H54 (cell line): Measurements from ENCODE around the gene TEAD3.

ENCODE experiments used
- DNase-seq: peaks from one replicate; pipeline ENCODE4 v3.0.0; 2011; ENCODE audit warnings: low spot score, mixed read lengths; ENCODE audit not compliant: insufficient read length
- FAIRE-seq: peaks from 3 replicates; lab custom pipeline; 2011; peaks lifted over from hg19 to GRCh38; lab: Jason Lieb, UNC
- POLR2A ChIP-seq: IDR thresholded peaks from 2 replicates; pipeline ENCODE4 v1.6.1; 2011; ENCODE audit warnings: low read depth, mild to moderate bottlenecking, low read length

TEAD3 gene

DNA sequence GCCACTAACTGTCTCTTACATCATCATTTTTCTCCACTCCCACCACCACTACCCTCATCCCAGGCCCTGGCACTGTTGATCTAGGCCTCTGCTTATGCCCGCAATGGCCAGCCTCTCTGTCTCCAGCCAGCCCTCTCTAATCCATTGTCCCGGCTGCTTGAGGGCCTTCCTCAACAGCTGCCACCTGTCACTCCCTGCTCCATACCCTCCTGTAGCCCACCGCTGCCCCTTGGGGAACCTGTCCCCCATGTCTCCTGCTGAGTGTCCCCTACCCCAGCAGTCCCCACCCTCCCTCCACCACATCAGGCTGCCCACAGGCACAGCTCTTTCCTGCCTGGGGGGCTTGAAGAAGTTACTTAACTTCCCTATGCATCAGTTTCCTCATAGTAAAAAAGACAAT, 13.4 kb downstream of the TEAD3 start:
- no peak for TF ChIP-seq POLR2A
- no peak for DNase-seq
- no peak for FAIRE-seq

DNA sequence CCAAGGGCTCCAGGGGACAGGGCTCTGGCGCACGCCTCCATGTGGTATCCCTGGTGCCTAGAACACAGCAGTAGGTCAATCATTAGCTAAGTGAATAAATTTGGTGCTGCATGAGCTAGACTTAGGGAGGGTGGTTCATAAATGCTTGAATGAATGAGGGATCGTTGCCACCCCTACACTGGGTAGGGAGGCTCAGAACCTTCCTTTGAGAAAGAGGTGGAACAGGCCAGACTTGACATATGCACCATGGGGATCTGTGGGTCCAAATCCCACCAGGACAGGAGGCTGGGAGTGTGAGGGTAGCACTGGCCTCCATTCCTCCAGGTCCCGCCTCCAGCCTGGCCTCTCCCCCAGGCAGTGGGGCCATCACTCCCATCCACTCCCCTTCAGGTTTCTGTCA, 13.8 kb downstream of the TEAD3 start:
- FAIRE-seq (no peak), DNase-seq (no peak)
- TF ChIP-seq POLR2A = no peak

DNA sequence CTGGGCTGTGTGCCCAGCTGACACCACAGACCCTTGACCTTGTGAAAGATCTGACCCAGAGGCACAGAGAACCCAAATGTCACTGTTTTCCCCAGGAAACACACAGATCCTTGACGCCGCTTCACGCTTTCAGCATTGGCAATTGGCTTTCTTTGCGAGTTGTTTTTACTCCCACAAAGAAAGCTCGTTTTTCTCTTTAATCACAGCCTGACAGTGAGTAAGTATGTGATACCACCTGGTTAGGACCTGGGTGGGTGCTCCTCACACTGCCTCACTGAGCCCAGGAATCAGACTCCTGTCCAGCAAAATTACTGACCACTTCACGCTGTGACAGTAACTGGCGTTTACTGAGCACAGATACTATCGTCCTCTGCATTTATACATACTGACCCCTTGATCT, 15.7 kb downstream of the TEAD3 start:
- TF ChIP-seq POLR2A = no peak
- FAIRE-seq (no peak), DNase-seq (no peak)

DNA sequence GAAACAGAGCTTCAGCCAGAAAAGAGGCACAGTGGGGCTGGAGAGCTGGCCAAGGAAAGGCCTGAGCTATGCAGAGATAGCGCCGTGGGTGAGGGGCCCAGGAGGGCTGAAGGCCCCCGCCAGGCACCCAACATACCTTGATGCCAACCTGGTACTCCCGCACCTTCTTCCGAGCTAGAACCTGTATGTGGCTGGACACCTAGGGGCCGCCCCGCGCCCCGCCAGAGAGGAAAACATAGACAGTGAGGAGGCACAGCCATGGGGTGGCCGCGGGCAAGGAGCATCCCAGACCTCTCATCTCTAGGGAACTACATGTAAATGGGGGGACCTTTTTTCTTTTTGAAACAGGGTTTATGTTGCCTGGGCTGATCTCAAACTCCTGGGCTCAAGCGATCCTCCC, 16.7 kb downstream of the TEAD3 start:
- no peak for DNase-seq
- no peak for FAIRE-seq
- no peak for TF ChIP-seq POLR2A

DNA sequence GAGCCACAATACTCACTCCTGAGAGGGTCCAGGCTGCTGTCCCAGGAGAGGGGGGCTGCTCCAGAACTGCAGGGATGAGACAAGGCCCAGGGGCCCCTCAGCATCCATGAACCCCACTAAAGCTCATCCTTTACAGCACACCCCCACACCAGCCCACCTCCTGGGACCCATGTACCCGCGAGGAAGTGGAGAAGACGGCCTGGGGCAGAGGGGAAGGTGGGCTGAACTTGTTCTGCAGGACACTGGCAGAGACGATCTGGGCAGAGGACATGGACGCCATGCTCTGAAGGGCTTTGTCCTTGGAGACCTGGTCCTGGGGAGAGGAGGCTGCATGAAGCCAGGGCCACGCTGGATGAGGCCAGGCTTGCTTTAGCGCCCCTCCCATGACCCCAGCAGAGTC, 18.6 kb downstream of the TEAD3 start:
- no peak for FAIRE-seq
- no peak for DNase-seq
- no peak for TF ChIP-seq POLR2A

DNA sequence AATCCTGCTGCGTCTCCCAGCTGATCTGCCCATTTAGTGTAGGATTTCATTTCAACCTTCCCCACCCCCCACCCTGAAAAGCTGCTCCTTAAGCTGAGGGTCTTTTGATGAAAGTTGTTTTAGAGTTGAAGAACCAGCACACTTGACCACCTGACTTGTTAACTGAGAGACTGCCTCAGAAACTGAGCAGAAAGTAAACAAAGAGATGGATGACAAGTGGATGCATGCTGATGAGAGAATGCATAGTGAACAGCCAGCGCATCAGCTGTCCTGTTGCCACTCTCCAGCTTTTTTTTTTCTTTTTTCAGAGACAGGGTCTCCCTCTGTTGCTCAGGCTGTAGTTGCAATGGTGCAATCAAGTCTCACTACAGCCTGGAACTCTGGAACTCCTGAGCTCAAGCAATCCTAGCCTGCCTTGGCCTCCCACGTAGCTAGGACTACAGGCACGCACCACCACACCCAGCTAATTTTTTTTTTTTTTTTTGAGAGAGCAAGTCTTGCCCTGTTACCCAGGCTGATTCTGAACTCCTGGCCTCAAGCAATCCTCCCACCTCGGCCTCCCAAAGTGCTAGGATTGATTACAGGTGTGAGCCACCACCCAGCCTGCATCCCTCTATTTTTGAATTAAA, 19.2 kb downstream of the TEAD3 start:
- DNase-seq (no peak), FAIRE-seq (no peak)
- no peak for TF ChIP-seq POLR2A

DNA sequence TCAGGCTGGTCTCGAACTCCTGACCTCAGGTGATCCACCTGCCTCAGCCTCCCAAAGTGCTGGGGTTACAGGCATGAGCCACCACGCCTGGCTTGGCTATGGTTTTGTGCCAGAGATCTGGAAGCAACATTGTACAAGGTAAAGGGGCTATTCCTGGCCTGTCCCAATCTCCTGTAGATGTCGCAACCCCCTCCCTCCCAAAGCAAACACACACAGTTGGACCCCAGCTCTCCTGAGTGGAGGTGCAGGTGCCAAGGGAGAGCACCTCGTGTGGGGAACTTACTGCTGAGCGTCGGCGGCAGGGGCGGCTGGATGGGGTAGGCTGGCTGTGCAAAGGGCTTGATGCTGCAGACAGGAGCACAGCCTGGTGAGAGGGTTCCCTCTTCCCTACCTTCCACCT, 19.9 kb downstream of the TEAD3 start:
- DNase-seq = no peak
- no peak for FAIRE-seq
- no peak for TF ChIP-seq POLR2A

DNA sequence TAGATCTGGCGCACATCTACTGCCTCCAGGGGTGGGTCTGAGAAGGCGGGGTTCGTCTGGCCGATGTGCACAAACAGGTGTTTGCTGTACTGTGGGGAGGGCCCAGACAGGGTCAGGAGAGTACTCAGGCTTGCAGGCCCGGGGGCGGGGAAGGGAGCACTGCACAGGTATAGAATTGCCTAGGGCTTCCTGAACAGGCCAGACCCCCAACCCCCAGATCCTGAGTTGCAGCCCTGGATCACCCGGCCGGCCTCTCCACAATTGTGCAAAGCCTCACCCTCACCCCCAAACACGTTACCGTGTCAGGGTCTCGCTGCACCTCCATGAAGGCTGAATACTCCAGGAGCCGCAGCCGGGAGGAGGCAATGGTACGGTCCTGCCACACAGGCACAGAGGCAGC, 20.9 kb downstream of the TEAD3 start:
- TF ChIP-seq POLR2A = no peak
- DNase-seq (no peak), FAIRE-seq (no peak)

DNA sequence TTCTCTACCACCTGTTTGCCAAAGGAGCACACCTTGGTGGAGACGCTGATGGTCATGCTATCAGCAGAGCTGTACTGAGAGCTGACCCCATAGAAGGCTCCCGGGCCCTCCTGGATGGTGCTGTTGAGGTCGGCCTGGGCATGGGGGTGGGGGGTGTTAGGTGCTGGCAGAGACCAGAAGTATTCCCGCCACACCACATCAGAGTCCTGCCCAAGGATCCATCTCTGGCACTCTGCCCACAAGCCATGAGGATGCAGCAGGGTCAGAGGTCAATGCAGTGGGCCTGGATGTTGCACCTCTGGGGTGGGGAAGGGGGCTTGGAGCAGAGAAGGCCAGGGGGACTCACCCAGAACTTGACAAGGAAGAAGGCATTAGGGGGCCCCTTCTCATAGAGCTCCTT, 21.3 kb downstream of the TEAD3 start:
- DNase-seq = no peak
- no peak for FAIRE-seq
- TF ChIP-seq POLR2A = no peak

DNA sequence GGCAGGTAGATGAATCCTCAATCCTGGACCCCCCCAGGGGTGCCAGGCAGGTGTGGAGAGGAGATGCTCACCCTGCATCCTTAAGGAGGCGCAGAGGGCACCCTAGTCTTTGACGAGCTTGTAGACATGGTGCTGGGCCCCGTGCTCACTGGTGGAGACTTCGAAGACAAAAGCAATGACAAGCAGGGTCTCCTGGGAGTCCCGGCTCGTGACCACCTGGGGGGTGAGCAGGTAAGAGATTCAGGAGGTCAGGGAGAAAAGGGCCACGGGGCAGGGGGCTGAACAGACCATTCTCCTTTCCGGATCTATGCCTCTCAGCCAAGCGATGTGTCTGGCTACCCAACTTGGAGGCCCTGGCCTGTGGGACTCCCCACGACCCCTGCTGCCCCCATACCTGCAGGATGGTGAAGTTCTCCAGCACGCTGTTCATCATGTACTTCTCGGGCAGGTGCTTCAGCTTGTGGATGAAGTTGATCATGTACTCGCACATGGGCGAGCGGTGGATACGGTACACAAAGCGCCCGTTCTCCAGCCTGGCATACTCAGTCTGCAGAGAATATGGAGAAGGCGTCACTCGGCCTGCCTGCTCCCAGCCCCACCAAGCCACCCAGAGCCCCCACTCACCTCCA, 21.8 kb downstream of the TEAD3 start:
- FAIRE-seq = no peak
- TF ChIP-seq POLR2A = no peak

DNA sequence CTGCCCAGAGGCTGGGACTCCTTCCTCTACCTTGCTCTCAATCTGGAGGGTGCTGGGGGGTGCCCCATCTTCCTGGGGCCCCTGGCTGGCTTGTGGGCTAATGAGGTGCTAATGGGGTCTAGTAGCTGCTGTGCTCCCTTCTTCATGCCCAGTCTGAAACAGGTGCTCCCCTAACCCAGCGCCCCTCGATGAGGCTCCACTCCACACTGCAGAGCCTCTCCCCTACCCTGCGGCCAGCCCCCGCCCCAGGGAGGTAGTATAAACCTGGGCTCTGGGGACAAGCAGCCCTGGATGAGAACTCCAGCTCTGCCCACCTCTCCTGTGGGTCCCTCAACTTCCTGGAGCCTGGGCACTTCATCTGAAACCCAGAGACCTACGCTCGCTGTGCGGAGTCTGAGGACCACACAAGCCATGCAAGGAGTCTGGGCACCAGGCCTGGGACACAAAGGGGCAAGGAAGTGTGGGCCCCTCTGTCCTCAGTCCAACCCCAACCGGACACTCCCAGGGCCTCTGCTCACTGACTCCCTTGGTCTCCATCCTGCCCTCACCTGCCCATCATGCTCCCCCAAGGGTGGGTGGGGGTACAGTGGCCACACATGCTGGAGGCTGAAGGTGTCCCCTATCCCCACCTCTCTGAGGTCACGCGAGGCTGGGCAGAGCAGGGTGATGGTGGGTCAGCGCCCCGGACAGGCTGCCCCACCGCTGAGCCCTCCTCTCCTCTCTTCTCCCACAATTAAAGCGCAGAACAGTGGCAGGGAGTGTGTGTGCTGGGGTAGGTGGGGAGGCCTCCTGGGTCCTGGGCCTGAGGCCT, 22.5 kb downstream of the TEAD3 start:
- TF ChIP-seq POLR2A = no peak
- DNase-seq (no peak), FAIRE-seq (no peak)

More for the DNA sequence above, 21.8 kb downstream of the TEAD3 start:
- DNase-seq = no peak

DNA sequence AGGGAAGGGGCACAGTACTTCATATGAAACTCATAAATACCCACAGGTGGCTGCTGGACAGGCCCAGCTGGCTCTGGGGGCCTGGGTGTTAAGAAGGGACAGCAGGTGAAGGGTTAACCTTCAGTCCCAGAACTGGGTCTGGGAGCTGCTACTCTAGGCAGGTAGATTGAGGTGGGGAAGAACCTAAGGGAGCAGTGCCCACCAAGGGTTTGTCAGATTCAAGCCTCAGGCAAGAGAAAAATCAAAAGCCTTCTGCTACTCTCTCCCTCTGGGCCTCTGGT, 23.1 kb downstream of the TEAD3 start:
- no peak for DNase-seq
- FAIRE-seq = no peak
- no peak for TF ChIP-seq POLR2A

DNA sequence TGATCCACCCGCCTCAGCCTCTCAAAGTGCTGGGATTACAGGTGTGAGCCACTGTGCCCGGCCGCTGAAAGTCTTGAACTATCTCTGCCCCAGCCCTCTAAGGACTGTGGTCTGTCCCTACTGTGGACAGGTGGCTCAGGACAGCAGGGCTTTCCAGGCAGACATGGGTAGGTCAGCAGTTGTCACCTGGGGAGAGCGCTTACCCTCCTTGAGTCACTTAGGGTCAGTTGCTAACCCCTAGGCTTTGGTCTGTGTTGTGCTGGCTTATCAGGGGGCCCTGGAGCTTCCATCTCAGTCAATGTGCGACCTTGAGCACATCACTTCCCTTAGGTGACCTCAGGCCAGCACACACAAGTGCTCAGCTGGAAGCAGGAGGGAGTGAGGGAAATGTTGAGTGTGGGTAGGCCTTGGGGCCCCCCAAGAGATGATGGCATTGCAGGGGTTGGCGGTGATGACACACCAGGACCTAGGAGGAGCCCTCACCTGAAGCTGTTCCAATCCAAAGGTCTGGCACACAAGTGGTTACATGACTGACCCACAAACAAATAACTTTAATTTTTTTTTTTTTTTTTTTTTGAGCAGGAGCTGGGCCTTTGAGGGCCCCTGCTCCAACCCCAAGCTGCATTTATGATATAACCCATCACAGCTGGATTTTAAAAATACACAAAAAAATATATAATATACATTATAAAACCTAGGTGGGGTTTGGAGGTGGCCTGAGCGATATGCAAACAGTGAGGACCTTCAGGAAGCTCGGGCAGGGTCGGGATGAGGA, 23.6 kb downstream of the TEAD3 start:
- no peak for DNase-seq
- no peak for FAIRE-seq
- no peak for TF ChIP-seq POLR2A

DNA sequence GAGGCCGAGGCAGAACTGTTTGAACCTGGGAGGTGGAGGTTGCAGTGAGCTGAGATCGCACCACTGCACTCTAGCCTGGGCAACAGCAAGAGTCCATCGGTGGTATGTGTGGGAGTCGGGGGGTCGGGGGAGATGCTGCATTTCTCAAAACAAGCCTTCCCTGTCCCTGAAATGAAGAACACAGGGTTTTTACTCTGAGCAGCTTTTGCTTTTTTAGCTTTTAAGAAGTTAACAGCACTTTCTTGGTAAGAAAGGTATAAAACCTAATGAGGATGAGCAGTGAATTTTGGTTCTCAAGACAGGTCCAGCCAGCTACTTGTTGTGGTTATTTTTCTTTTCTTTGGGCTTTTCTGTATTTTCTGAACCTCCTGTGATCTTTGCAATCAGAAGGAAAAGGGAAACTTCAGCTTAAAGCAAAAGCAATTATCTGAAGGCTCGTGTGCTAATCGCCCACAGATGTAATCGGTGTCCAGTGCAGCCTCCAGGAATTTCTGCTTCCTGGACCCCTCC, 25.0 kb downstream of the TEAD3 start:
- FAIRE-seq (no peak), DNase-seq (no peak)
- TF ChIP-seq POLR2A = no peak
